Breast epithelium (tissue), 4 donors: ENCODE data around the gene TMEM63B. TPM values are rescaled to one million over a fixed set of nuclear protein-coding genes. Genes with fewer than 3 reads are reported as not detected.
"Not testable (repeated sequence)": the region's sequence is repeated elsewhere in the genome, so short reads cannot be mapped to it uniquely, and the experiment has no call there.

Experiments
- DNase-seq, 2 donors: peaks; one replicate each; pipeline ENCODE4 v3.0.0-alpha.2; 2019; ENCODE audit warnings: low spot score in 2 of 2
- H3K27ac ChIP-seq, 2 donors: fragments of 200-600 bp; sonication (generic) in 1 of 2; one replicate each; pipeline ENCODE4 v1.5.1; 2016 to 2019; ENCODE audit warnings: mild to moderate bottlenecking in 1 of 2
- H3K27me3 ChIP-seq, 2 donors: fragments of 200-600 bp; sonication (generic) in 1 of 2; one replicate each; pipeline versions ENCODE4 v1.5.1 to v1.6.0; 2017 to 2019; ENCODE audit warnings: control low read depth in 1 of 2, mild to moderate bottlenecking in 1 of 2
- H3K36me3 ChIP-seq: fragments of 200-600 bp; one replicate; pipeline ENCODE4 v1.5.1; 2019
- H3K4me1 ChIP-seq, 2 donors: fragments of 200-600 bp; sonication (generic); one replicate each; pipeline ENCODE4 v1.5.1; 2016 to 2019; ENCODE audit warnings: control low read depth in 1 of 2
- H3K4me3 ChIP-seq, 3 donors: fragments of 200-600 bp; sonication (generic); 1 replicate in 2 of 3; 2 replicates in 1 of 3; pipeline ENCODE4 v1.5.1; 2016 to 2019; ENCODE audit warnings: mild to moderate bottlenecking in 3 of 3, moderate library complexity in 2 of 3
- H3K9me3 ChIP-seq, 2 donors: fragments of 200-600 bp; sonication (generic) in 1 of 2; one replicate each; pipeline ENCODE4 v1.5.1; 2016 to 2019; ENCODE audit warnings: control low read depth in 1 of 2
- CTCF ChIP-seq, 3 donors: fragments of 450-650 bp; IDR thresholded peaks; one replicate each; pipeline ENCODE4 v1.5.1; 2016 to 2017; ENCODE audit warnings: antibody characterized with exemption in 3 of 3, mild to moderate bottlenecking in 3 of 3, moderate library complexity in 3 of 3
- POLR2A ChIP-seq: fragments of 450-650 bp; IDR thresholded peaks from one replicate; pipeline ENCODE4 v1.6.1; 2016; ENCODE audit warnings: antibody characterized with exemption, mild to moderate bottlenecking, moderate library complexity
- POLR2AphosphoS5 ChIP-seq, 3 donors: sonication (generic); formaldehyde crosslinking; IDR thresholded peaks; one replicate each; pipeline ENCODE4 v1.6.1; 2017; ENCODE audit warnings: antibody characterized with exemption in 3 of 3
- intact Hi-C: fragments of 100-400 bp; cut with DNase I; formaldehyde crosslinking; loops from one replicate; pipeline ENCODE4 v1.15.1; 2023; ENCODE audit warnings: low total_unique reads
- total RNA-seq, 3 donors: library from RNA; depleted of rRNA; stranded (reverse); fragments of >200 nt; gene quantifications; one replicate each; pipeline ENCODE4 v1.1.0, GENCODE V29; 2016

The TMEM63B gene
- total RNA-seq, 3 donors from 2014 or later = 16.7 to 21.8 (median 18.9) TPM

- no peak for DNase-seq
- TF ChIP-seq POLR2A = no peak
- TF ChIP-seq CTCF (IDR thresholded peaks at IDR 0.05) = no peak
- no peak for TF ChIP-seq POLR2AphosphoS5 (IDR thresholded peaks at IDR 0.05)
- no peak overlapping the region for H3K4me3 ChIP-seq
- no peak overlapping the region for H3K27ac ChIP-seq
- H3K4me1 ChIP-seq = no peaks in the 10 kb centered on the region
- intact Hi-C loops = loop anchor here (10.0 kb wide), 1 partner anchor 233 kb away; no protein-coding TSS in a partner anchor
- H3K36me3 ChIP-seq = no peaks in the 10 kb centered on the region
- H3K27me3 ChIP-seq = no peaks in the 10 kb centered on the region
- H3K9me3 ChIP-seq = no peaks in the 10 kb centered on the region
Observed at GRCh38 chr6:44091981-44092884, 35.1 kb upstream of the TMEM63B start.

- no peaks in the 10 kb centered on the region for H3K4me1 ChIP-seq
- H3K27me3 ChIP-seq = no peaks in the 10 kb centered on the region
- H3K9me3 ChIP-seq = no peaks in the 10 kb centered on the region
- H3K27ac ChIP-seq = no peak overlapping the region
- H3K36me3 ChIP-seq = no peaks in the 10 kb centered on the region
- no peak for DNase-seq
- TF ChIP-seq POLR2AphosphoS5 (IDR thresholded peaks at IDR 0.05) = no peak
- TF ChIP-seq CTCF (IDR thresholded peaks at IDR 0.05) = no peak
- no peak for TF ChIP-seq POLR2A
- intact Hi-C loops = loop anchor here (10.0 kb wide), 1 partner anchor 232 kb away; no protein-coding TSS in a partner anchor
- no peak overlapping the region for H3K4me3 ChIP-seq
Observed at GRCh38 chr6:44093066-44093465, 34.3 kb upstream of the TMEM63B start.

- Histone ChIP-seq H3K9me3 (no peaks in the 10 kb centered on the region), H3K27ac (no peak overlapping the region), H3K36me3 (no peaks in the 10 kb centered on the region), H3K4me1 (no peaks in the 10 kb centered on the region), H3K4me3 (no peak overlapping the region), H3K27me3 (no peaks in the 10 kb centered on the region)
- TF ChIP-seq CTCF (IDR thresholded peaks at IDR 0.05) = no peak
- no peak for TF ChIP-seq POLR2A
- intact Hi-C loops = loop anchor here (10.0 kb wide), 1 partner anchor 231 kb away; no protein-coding TSS in a partner anchor
- no peak for DNase-seq
Observed at GRCh38 chr6:44093750-44094402, 33.5 kb upstream of the TMEM63B start.

- H3K27ac ChIP-seq = no peak overlapping the region
- intact Hi-C loops = loop anchor here (10.0 kb wide), 1 partner anchor 230 kb away; no protein-coding TSS in a partner anchor
- no peaks in the 10 kb centered on the region for H3K27me3 ChIP-seq
- H3K4me1 ChIP-seq = no peaks in the 10 kb centered on the region
- no peak for DNase-seq
- H3K4me3 ChIP-seq = no peak overlapping the region
- H3K36me3 ChIP-seq = no peaks in the 10 kb centered on the region
- TF ChIP-seq CTCF (IDR thresholded peaks at IDR 0.05) = no peak
- TF ChIP-seq POLR2A = no peak
- TF ChIP-seq POLR2AphosphoS5 (IDR thresholded peaks at IDR 0.05) = no peak
- no peaks in the 10 kb centered on the region for H3K9me3 ChIP-seq
Observed at GRCh38 chr6:44094403-44095242, 32.7 kb upstream of the TMEM63B start.

GRCh38 chr6:44095243-44095623 lies 32.1 kb upstream of the TMEM63B start:
- H3K9me3 ChIP-seq, H3K4me1 ChIP-seq, H3K27me3 ChIP-seq, DNase-seq, H3K4me3 ChIP-seq, H3K27ac ChIP-seq, H3K36me3 ChIP-seq: not testable (repeated sequence)
- intact Hi-C loops = loop anchor here (10.0 kb wide), 1 partner anchor 230 kb away; no protein-coding TSS in a partner anchor
